ENCODE results near the gene UMAD1.
A peak's percentile ranks its signal among the peaks of the same experiment; 100 is the strongest.
"Not testable (repeated sequence)": the region's sequence is repeated elsewhere in the genome, so short reads cannot be mapped to it uniquely, and the experiment has no call there.

Gene UMAD1

GRCh38 chr7:7653593-7654187 lies 13.1 kb downstream of the UMAD1 start:
- no peak for DNase-seq

- DNase-seq: no peak
These were observed 14.6 kb downstream of the UMAD1 start for GRCh38 chr7:7654964-7655715.

GRCh38 chr7:7656459-7656858 lies 15.9 kb downstream of the UMAD1 start:
- DNase-seq: not testable (repeated sequence)

- DNase-seq: no peak
These were observed 22.0 kb downstream of the UMAD1 start for GRCh38 chr7:7662527-7662926.

GRCh38 chr7:7664291-7664690 lies 23.7 kb downstream of the UMAD1 start:
- DNase-seq: no peak

- DNase-seq: no peak
These were observed 24.5 kb downstream of the UMAD1 start for GRCh38 chr7:7665031-7665430.

GRCh38 chr7:7667187-7667586 lies 26.6 kb downstream of the UMAD1 start:
- no peak for DNase-seq

GRCh38 chr7:7668706-7669105 lies 28.2 kb downstream of the UMAD1 start:
- no peak for DNase-seq

- no peak for DNase-seq
These were observed 29.9 kb downstream of the UMAD1 start for GRCh38 chr7:7670490-7670889.

- no peak for DNase-seq
These were observed 30.8 kb downstream of the UMAD1 start for GRCh38 chr7:7671361-7671760.

- no peak for DNase-seq
These were observed 32.1 kb downstream of the UMAD1 start for GRCh38 chr7:7672545-7673239.

- no peak for DNase-seq
These were observed 32.6 kb downstream of the UMAD1 start for GRCh38 chr7:7673240-7673550.

- no peak for DNase-seq
These were observed 35.1 kb downstream of the UMAD1 start for GRCh38 chr7:7675686-7676085.

- not testable (repeated sequence) for DNase-seq
These were observed 39.1 kb downstream of the UMAD1 start for GRCh38 chr7:7679640-7680039.

GRCh38 chr7:7681191-7681935 lies 40.8 kb downstream of the UMAD1 start:
- peak; percentile 43 for DNase-seq

- DNase-seq: no peak
These were observed 41.4 kb downstream of the UMAD1 start for GRCh38 chr7:7681936-7682329.

GRCh38 chr7:7682861-7683260 lies 42.3 kb downstream of the UMAD1 start:
- DNase-seq: no peak

- DNase-seq: no peak
These were observed 46.4 kb downstream of the UMAD1 start for GRCh38 chr7:7686811-7687508.

- no peak for DNase-seq
These were observed 47.2 kb downstream of the UMAD1 start for GRCh38 chr7:7687800-7688199.

GRCh38 chr7:7688310-7688709 lies 47.8 kb downstream of the UMAD1 start:
- DNase-seq: no peak

GRCh38 chr7:7688956-7689355 lies 48.4 kb downstream of the UMAD1 start:
- DNase-seq: no peak

- no peak for DNase-seq
These were observed 53.3 kb downstream of the UMAD1 start for GRCh38 chr7:7693881-7694280.

- no peak for DNase-seq
These were observed 54.0 kb downstream of the UMAD1 start for GRCh38 chr7:7694542-7694941.

Measured in femur (tissue), 1 donor.